Duodenal mucosa (tissue), 2 donors: ENCODE data around the gene KRT85.

Source experiments
- H3K27ac ChIP-seq: one replicate; pipeline ENCODE4 v1.7.0; 2013; ENCODE audit warnings: low read depth, low read length
- H3K27me3 ChIP-seq, 2 donors: one replicate each; pipeline ENCODE4 v1.7.0; 2013; ENCODE audit warnings: low read length in 2 of 2, control low read depth in 1 of 2; ENCODE audit not compliant: insufficient read depth in 2 of 2, control insufficient read depth in 1 of 2
- H3K36me3 ChIP-seq, 2 donors: one replicate each; pipeline ENCODE4 v1.7.0; 2013; ENCODE audit warnings: low read length in 2 of 2, control low read depth in 1 of 2; ENCODE audit not compliant: insufficient read depth in 2 of 2, control insufficient read depth in 1 of 2
- H3K4me1 ChIP-seq, 2 donors: one replicate each; pipeline ENCODE4 v1.7.0; 2013; ENCODE audit warnings: low read length in 2 of 2, control low read depth in 1 of 2; ENCODE audit not compliant: insufficient read depth in 2 of 2, control insufficient read depth in 1 of 2
- H3K4me3 ChIP-seq, 2 donors: one replicate each; pipeline ENCODE4 v1.7.0; 2013; ENCODE audit warnings: low read length in 2 of 2, low read depth in 1 of 2
- H3K9ac ChIP-seq, 2 donors: one replicate each; pipeline ENCODE4 v1.7.0; 2013; ENCODE audit warnings: low read length in 2 of 2, low read depth in 1 of 2
- H3K9me3 ChIP-seq, 2 donors: one replicate each; pipeline ENCODE4 v1.7.0; 2013; ENCODE audit warnings: low read length in 2 of 2, control low read depth in 1 of 2; ENCODE audit not compliant: control insufficient read depth in 1 of 2

Gene KRT85

GRCh38 chr12:52311285-52311648, 56.0 kb downstream of the KRT85 start:
- no peaks in the 10 kb centered on the region for H3K36me3 ChIP-seq
- H3K27ac ChIP-seq: no peak overlapping the region
- peaks cover 19 to 41% of the 10 kb centered on the region in 2 donors for H3K27me3 ChIP-seq
- H3K9me3 ChIP-seq: no peaks in the 10 kb centered on the region
- H3K4me3 ChIP-seq: no peak overlapping the region
- H3K9ac ChIP-seq: no peak overlapping the region
- H3K4me1 ChIP-seq: peaks cover 3 to 5% of the 10 kb centered on the region in 2 donors

- no peak overlapping the region for H3K27ac ChIP-seq
- peaks cover 3 to 5% of the 10 kb centered on the region in 2 donors for H3K4me1 ChIP-seq
- no peak overlapping the region for H3K4me3 ChIP-seq
- H3K36me3 ChIP-seq: no peaks in the 10 kb centered on the region
- no peaks in the 10 kb centered on the region for H3K9me3 ChIP-seq
- peaks cover 19 to 41% of the 10 kb centered on the region in 2 donors for H3K27me3 ChIP-seq
- no peak overlapping the region for H3K9ac ChIP-seq
These were observed 56.5 kb downstream of the KRT85 start for GRCh38 chr12:52310622-52311284.
